NCI-H226 (cell line): ENCODE measurements around the gene CYFIP2.
"Not testable (repeated sequence)": the region's sequence is repeated elsewhere in the genome, so short reads cannot be mapped to it uniquely, and the experiment has no call there.

Experiments used
- DNase-seq: peaks from one replicate; pipeline ENCODE4 v3.0.0-alpha.2; 2015

Gene CYFIP2

GRCh38 chr5:157400741-157401495 lies 135.0 kb downstream of the CYFIP2 start:
- DNase-seq: no peak

GRCh38 chr5:157415838-157416237 lies 149.9 kb downstream of the CYFIP2 start:
- DNase-seq: no peak

- DNase-seq: not testable (repeated sequence)
Observed at GRCh38 chr5:157419521-157419920, 153.6 kb downstream of the CYFIP2 start.

GRCh38 chr5:157429920-157430319 lies 164.0 kb downstream of the CYFIP2 start:
- DNase-seq: not testable (repeated sequence)

GRCh38 chr5:157431544-157432200 lies 165.7 kb downstream of the CYFIP2 start:
- DNase-seq: peak; percentile 32

- no peak for DNase-seq
Observed at GRCh38 chr5:157434096-157434495, 168.2 kb downstream of the CYFIP2 start.

- DNase-seq: no peak
Observed at GRCh38 chr5:157443041-157443549, 177.2 kb downstream of the CYFIP2 start.

- no peak for DNase-seq
Observed at GRCh38 chr5:157444224-157444623, 178.3 kb downstream of the CYFIP2 start.
